GM12872 (cell line): ENCODE results near the gene COL24A1.

ENCODE experiments used
- CTCF ChIP-seq: IDR thresholded peaks from 3 replicates; pipeline ENCODE4 v1.5.1; 2011; ENCODE audit warnings: low read depth, mild to moderate bottlenecking, low read length, moderate library complexity; ENCODE audit not compliant: insufficient read depth

COL24A1 gene

GRCh38 chr1:86137436-86137835 lies 19.1 kb downstream of the COL24A1 start:
- TF ChIP-seq CTCF = no peak

GRCh38 chr1:86119214-86119764 lies 37.3 kb downstream of the COL24A1 start:
- no peak for TF ChIP-seq CTCF

GRCh38 chr1:86114816-86115400 lies 41.7 kb downstream of the COL24A1 start:
- no peak for TF ChIP-seq CTCF

GRCh38 chr1:86114236-86114635 lies 42.3 kb downstream of the COL24A1 start:
- no peak for TF ChIP-seq CTCF

- no peak for TF ChIP-seq CTCF
These were observed 46.0 kb downstream of the COL24A1 start for GRCh38 chr1:86110451-86111129.

GRCh38 chr1:86105533-86105866 lies 51.1 kb downstream of the COL24A1 start:
- TF ChIP-seq CTCF = no peak

GRCh38 chr1:86104606-86105532 lies 51.7 kb downstream of the COL24A1 start:
- no peak for TF ChIP-seq CTCF
